HG03565 (cell line): ENCODE data around the gene MMS19.
"Not testable (repeated sequence)": the region's sequence is repeated elsewhere in the genome, so short reads cannot be mapped to it uniquely, and the experiment has no call there.

Source experiments
- ATAC-seq: cut with Tn5 transposase; IDR thresholded peaks from one replicate; pipeline ENCODE4 v1.9.1; 2021; ENCODE audit warnings: mild to moderate bottlenecking, moderate library complexity; ENCODE audit not compliant: unreplicated experiment

The MMS19 gene

GRCh38 chr10:97498076-97498840 is at the start of gene MMS19:
MMS19 (minus strand) TSS chr10:97498422; CDS start chr10:97498384, 38 bp downstream.
- peak; percentile 85 for ATAC-seq

- ATAC-seq, result no peak
Measured at GRCh38 chr10:97547962-97548361, 49.7 kb upstream of the MMS19 start.

GRCh38 chr10:97547271-97547600 is 49.0 kb upstream of the MMS19 start:
- no peak for ATAC-seq

GRCh38 chr10:97546456-97547270 is 48.4 kb upstream of the MMS19 start:
- ATAC-seq, result no peak

- ATAC-seq, result no peak
Measured at GRCh38 chr10:97543025-97543546, 44.9 kb upstream of the MMS19 start.

GRCh38 chr10:97542169-97543024 is 44.2 kb upstream of the MMS19 start:
- ATAC-seq, result no peak

GRCh38 chr10:97540669-97541500 is 42.7 kb upstream of the MMS19 start:
- ATAC-seq, result no peak

GRCh38 chr10:97539523-97540200 is 41.4 kb upstream of the MMS19 start:
- no peak for ATAC-seq

- ATAC-seq, result no peak
Measured at GRCh38 chr10:97538839-97539238, 40.6 kb upstream of the MMS19 start.

GRCh38 chr10:97538411-97538810 is 40.2 kb upstream of the MMS19 start:
- ATAC-seq, result no peak

- ATAC-seq, result no peak
Measured at GRCh38 chr10:97537186-97537869, 39.1 kb upstream of the MMS19 start.

- no peak for ATAC-seq
Measured at GRCh38 chr10:97534746-97535367, 36.6 kb upstream of the MMS19 start.

GRCh38 chr10:97533888-97534287 is 35.7 kb upstream of the MMS19 start:
- no peak for ATAC-seq

GRCh38 chr10:97532935-97533671 is 34.9 kb upstream of the MMS19 start:
- ATAC-seq, result no peak

- no peak for ATAC-seq
Measured at GRCh38 chr10:97531401-97531986, 33.3 kb upstream of the MMS19 start.

GRCh38 chr10:97529685-97530465 is 31.7 kb upstream of the MMS19 start:
- ATAC-seq, result no peak

- not testable (repeated sequence) for ATAC-seq
Measured at GRCh38 chr10:97528876-97529275, 30.7 kb upstream of the MMS19 start.
